ENCODE results near the gene THBS1.

DNA sequence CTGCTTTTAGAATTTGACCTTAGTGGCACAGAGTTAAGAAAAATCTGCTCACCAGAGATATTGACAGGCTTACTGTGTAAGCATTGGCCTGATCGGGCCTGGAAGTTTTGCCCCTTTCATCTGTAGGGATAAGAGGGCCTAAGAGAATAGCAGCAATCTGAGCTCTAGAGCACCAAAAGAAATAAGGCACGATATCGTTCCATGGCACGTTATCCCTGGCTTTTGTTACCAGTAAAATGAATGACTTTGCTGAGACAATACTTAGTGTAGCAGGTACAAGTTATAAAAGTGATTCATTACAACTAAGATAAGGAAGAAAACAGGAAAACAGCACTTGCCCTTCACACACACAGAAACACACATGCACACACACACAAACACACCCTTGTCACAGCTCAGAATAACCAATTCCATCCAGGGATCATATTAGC, 5.0 kb downstream of the THBS1 start:
- TF ChIP-seq EP300 (IDR thresholded peaks at IDR 0.05; ENCODE audit: borderline replicate concordance): no peak
- TF ChIP-seq, protein P1, sequence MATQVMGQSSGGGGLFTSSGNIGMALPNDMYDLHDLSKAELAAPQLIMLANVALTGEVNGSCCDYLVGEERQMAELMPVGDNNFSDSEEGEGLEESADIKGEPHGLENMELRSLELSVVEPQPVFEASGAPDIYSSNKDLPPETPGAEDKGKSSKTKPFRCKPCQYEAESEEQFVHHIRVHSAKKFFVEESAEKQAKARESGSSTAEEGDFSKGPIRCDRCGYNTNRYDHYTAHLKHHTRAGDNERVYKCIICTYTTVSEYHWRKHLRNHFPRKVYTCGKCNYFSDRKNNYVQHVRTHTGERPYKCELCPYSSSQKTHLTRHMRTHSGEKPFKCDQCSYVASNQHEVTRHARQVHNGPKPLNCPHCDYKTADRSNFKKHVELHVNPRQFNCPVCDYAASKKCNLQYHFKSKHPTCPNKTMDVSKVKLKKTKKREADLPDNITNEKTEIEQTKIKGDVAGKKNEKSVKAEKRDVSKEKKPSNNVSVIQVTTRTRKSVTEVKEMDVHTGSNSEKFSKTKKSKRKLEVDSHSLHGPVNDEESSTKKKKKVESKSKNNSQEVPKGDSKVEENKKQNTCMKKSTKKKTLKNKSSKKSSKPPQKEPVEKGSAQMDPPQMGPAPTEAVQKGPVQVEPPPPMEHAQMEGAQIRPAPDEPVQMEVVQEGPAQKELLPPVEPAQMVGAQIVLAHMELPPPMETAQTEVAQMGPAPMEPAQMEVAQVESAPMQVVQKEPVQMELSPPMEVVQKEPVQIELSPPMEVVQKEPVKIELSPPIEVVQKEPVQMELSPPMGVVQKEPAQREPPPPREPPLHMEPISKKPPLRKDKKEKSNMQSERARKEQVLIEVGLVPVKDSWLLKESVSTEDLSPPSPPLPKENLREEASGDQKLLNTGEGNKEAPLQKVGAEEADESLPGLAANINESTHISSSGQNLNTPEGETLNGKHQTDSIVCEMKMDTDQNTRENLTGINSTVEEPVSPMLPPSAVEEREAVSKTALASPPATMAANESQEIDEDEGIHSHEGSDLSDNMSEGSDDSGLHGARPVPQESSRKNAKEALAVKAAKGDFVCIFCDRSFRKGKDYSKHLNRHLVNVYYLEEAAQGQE (IDR thresholded peaks at IDR 0.05; ENCODE audit: low read depth): no peak
- TF ChIP-seq RAD21 (IDR thresholded peaks at IDR 0.05; ENCODE audit: low read depth): no peak
- TF ChIP-seq CEBPB (IDR thresholded peaks at IDR 0.05): no peak
- TF ChIP-seq, protein P2, sequence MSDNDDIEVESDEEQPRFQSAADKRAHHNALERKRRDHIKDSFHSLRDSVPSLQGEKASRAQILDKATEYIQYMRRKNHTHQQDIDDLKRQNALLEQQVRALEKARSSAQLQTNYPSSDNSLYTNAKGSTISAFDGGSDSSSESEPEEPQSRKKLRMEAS (IDR thresholded peaks at IDR 0.05): no peak
- TF ChIP-seq FOXM1 (IDR thresholded peaks at IDR 0.05; ENCODE audit: borderline replicate concordance, low read depth): no peak
- no peak for TF ChIP-seq YY1 (IDR thresholded peaks at IDR 0.05; ENCODE audit: low read depth)
- no peak for TF ChIP-seq EGR1 (IDR thresholded peaks at IDR 0.05)
- no peak for TF ChIP-seq ZBTB7A (IDR thresholded peaks at IDR 0.05; ENCODE audit: low read depth)
- TF ChIP-seq TCF12 (IDR thresholded peaks at IDR 0.05; ENCODE audit: low read depth): no peak

Measured in Ishikawa (cell line).